Natural killer cell (primary cell): Measurements from ENCODE around the gene SLC5A2. TPM values are rescaled to one million over a fixed set of nuclear protein-coding genes. Genes with fewer than 3 reads are reported as not detected.

Source experiments
- ATAC-seq, 3 donors: fragments of 150-1000 bp in 2 of 3; fragments of 200-7000 bp in 1 of 3; cut with Tn5 transposase; 1 replicate in 1 of 3; 2 replicates in 2 of 3; pipeline ENCODE4 v1.10.0; 2021; ENCODE audit warnings: mild to moderate bottlenecking in 2 of 3, moderate library complexity in 2 of 3
- DNase-seq, 2 donors: peaks; one replicate each; pipeline versions ENCODE4 v3.0.0 to v3.0.0-alpha.2; 2013 to 2021; ENCODE audit warnings: mixed read lengths in 1 of 2
- H3K27ac ChIP-seq: one replicate; pipeline ENCODE4 v1.5.1; 2013; ENCODE audit warnings: mild to moderate bottlenecking, low read length
- H3K27me3 ChIP-seq: one replicate; pipeline ENCODE4 v1.6.1; 2013; ENCODE audit warnings: low read length; ENCODE audit not compliant: control insufficient read depth, insufficient read depth
- H3K36me3 ChIP-seq: one replicate; pipeline ENCODE4 v1.6.1; 2013; ENCODE audit warnings: low read length; ENCODE audit not compliant: control insufficient read depth, insufficient read depth
- H3K4me1 ChIP-seq: one replicate; pipeline ENCODE4 v1.6.1; 2013; ENCODE audit warnings: low read length; ENCODE audit not compliant: control insufficient read depth, insufficient read depth
- H3K4me3 ChIP-seq: one replicate; pipeline ENCODE4 v1.5.1; 2013; ENCODE audit warnings: low read length
- H3K9me3 ChIP-seq: one replicate; pipeline ENCODE4 v1.6.1; 2013; ENCODE audit warnings: low read length; ENCODE audit not compliant: control insufficient read depth, insufficient read depth
- H3K27ac Mint-ChIP-seq, 2 donors: one replicate each; pipeline ENCODE4 v1.8.0; 2022; ENCODE audit warnings: mild to moderate bottlenecking in 2 of 2, mixed read lengths in 2 of 2, moderate library complexity in 1 of 2
- H3K27me3 Mint-ChIP-seq, 2 donors: one replicate each; pipeline ENCODE4 v1.8.0; 2022; ENCODE audit warnings: low read depth in 2 of 2, mixed read lengths in 2 of 2
- H3K36me3 Mint-ChIP-seq: one replicate; pipeline ENCODE4 v1.8.0; 2022; ENCODE audit warnings: mixed read lengths
- H3K4me1 Mint-ChIP-seq, 2 donors: one replicate each; pipeline ENCODE4 v1.8.0; 2022; ENCODE audit warnings: mixed read lengths in 2 of 2
- H3K4me3 Mint-ChIP-seq: one replicate; pipeline ENCODE4 v1.8.0; 2022; ENCODE audit warnings: mild to moderate bottlenecking, moderate library complexity, mixed read lengths
- H3K9me3 Mint-ChIP-seq, 2 donors: one replicate each; pipeline ENCODE4 v1.8.0; 2022; ENCODE audit warnings: mixed read lengths in 2 of 2
- WGBS: methylation state at CpG from one replicate; pipeline ENCODE4 v1.1.7; 2013; ENCODE audit warnings: missing lambda C conversion rate; ENCODE audit not compliant: insufficient coverage; 5-methylcytosine and 5-hydroxymethylcytosine counted together
- intact Hi-C: fragments of 100-400 bp; cut with micrococcal nuclease; formaldehyde crosslinking; loops from one replicate; pipeline ENCODE4 v1.14.2; 2022
- total RNA-seq, 4 donors: library from RNA; stranded (reverse); fragments of 120-200 nt in 1 of 4; gene quantifications; one replicate each; pipeline versions ENCODE4 v1.2.3 to v1.2.4, GENCODE V29; 2013 to 2022
- TF ChIP-seq, protein P1 (sequence below): fragments of 200-600 bp; IDR thresholded peaks from one replicate; pipeline ENCODE4 v1.8.0; 2022; ENCODE audit warnings: antibody characterized with exemption

SLC5A2 gene
- total RNA-seq, 3 donors from 2014 or later (not counting 1 experiment from before 2014, with no cell fraction given), result 0.20 to 0.96 TPM; not detected in 1

DNA sequence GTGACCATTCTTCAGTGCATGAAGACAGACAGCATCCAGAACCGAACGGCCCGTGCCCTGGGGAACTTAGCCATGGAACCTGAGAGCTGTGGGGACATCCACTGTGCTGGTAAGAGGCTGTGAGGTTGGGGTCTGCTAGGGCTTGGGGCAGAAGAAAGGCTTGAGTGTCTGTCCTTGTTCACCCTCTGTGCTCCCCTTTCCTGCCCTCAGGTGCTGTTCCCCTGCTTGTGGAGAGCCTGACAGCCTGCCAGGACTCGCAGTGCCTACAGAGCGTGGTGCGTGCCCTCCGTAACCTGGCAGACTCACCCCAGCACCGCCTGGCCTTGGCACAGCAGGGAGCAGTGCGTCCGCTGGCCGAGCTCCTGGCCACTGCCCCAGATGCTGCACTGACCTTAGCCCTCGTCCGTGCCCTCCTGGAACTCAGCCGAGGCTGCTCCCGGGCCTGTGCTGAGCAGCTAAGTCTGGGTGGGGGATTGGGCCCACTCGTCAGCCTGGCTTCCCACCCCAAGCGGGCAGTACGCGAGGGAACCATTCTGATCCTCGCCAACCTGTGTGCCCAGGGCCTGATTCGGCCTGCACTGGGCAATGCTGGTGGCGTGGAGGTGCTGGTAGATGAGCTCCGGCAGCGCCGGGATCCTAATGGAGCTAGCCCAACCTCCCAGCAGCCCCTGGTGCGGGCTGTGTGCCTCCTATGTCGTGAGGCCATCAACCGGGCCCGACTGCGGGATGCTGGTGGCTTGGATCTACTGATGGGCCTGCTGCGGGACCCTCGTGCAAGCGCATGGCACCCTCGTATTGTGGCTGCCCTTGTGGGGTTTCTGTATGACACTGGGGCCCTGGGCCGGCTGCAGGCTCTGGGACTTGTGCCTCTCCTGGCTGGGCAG, 20.8 kb upstream of the SLC5A2 start:
- Histone ChIP-seq H3K4me1 (peaks cover 29% of the 10 kb centered on the region), H3K36me3 (peaks cover 33% of the 10 kb centered on the region), H3K27me3 (no peaks in the 10 kb centered on the region), H3K9me3 (no peaks in the 10 kb centered on the region), H3K27ac (no peak overlapping the region), H3K4me3 (no peak overlapping the region)
- WGBS, result 94% methylated on average over 35 of the region's 35 CpGs
- TF ChIP-seq, protein P1, sequence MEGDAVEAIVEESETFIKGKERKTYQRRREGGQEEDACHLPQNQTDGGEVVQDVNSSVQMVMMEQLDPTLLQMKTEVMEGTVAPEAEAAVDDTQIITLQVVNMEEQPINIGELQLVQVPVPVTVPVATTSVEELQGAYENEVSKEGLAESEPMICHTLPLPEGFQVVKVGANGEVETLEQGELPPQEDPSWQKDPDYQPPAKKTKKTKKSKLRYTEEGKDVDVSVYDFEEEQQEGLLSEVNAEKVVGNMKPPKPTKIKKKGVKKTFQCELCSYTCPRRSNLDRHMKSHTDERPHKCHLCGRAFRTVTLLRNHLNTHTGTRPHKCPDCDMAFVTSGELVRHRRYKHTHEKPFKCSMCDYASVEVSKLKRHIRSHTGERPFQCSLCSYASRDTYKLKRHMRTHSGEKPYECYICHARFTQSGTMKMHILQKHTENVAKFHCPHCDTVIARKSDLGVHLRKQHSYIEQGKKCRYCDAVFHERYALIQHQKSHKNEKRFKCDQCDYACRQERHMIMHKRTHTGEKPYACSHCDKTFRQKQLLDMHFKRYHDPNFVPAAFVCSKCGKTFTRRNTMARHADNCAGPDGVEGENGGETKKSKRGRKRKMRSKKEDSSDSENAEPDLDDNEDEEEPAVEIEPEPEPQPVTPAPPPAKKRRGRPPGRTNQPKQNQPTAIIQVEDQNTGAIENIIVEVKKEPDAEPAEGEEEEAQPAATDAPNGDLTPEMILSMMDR, result no peak
- Mint-ChIP-seq H3K27me3 (no peaks in the 10 kb centered on the region), H3K9me3 (no peaks in the 10 kb centered on the region), H3K27ac (no peak overlapping the region), H3K36me3 (no peaks in the 10 kb centered on the region), H3K4me1 (peaks cover 15 to 24% of the 10 kb centered on the region in 2 donors), H3K4me3 (no peak overlapping the region)
- DNase-seq (no peak), ATAC-seq (no peak)
- intact Hi-C loops, result no loop called here

DNA sequence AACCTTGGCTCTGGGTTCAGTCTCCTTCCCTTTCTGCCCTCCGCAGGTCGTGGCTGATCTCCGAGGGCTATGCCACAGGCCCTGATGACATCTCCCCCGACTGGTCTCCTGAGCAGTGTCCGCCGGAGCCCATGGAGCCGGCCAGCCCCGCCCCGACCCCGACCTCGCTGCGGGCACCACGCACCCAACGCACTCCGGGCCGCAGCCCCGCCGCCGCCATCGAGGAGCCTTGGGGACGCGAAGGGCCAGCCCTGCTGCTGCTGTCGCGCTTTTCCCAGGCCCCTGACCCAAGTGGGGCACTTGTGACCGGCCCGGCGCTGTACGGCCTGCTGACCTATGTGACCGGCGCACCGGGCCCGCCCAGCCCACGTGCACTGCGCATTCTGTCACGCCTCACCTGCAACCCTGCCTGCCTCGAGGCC, 18.6 kb upstream of the SLC5A2 start:
- Mint-ChIP-seq H3K36me3 (no peaks in the 10 kb centered on the region), H3K4me1 (peaks cover 8 to 15% of the 10 kb centered on the region in 2 donors), H3K4me3 (no peak overlapping the region), H3K27ac (no peak overlapping the region), H3K27me3 (no peaks in the 10 kb centered on the region), H3K9me3 (no peaks in the 10 kb centered on the region)
- intact Hi-C loops, result no loop called here
- ATAC-seq (no peak), DNase-seq (no peak)
- no peak overlapping the region for H3K4me3 ChIP-seq
- H3K9me3 ChIP-seq, result no peaks in the 10 kb centered on the region
- H3K4me1 ChIP-seq, result peaks cover 11% of the 10 kb centered on the region
- WGBS, result 97% methylated on average over 36 of the region's 36 CpGs
- peaks cover 33% of the 10 kb centered on the region for H3K36me3 ChIP-seq
- TF ChIP-seq, protein P1, result no peak
- no peak overlapping the region for H3K27ac ChIP-seq
- no peaks in the 10 kb centered on the region for H3K27me3 ChIP-seq

DNA sequence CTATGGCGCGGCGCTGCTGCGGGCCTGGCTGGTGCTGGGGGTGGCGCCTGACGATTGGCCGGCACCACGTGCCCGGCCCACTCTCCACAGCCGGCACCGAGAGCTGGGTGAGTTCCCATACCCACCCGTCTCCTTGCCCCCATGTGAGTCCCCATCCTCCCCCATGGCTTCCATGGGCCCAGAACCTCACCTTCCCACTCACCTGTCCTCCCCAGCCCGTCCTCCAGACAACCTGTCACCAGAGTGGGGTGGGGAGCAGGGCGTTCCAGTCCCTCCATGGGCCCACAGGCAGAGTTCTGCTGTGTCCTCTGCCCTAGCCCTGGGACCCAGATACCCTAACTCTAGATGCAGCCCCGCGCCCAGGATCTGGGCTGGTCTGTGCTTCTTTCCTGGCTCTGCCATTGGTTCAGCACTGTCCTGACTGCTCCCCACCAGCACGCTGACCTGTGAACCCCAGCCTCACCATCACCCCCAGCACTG, 18.1 kb upstream of the SLC5A2 start:
- 94% methylated on average over 17 of the region's 17 CpGs for WGBS

More for the DNA sequence above, 18.1 kb upstream of the SLC5A2 start:
- H3K9me3 Mint-ChIP-seq, result no peaks in the 10 kb centered on the region
- peaks cover 8 to 15% of the 10 kb centered on the region in 2 donors for H3K4me1 Mint-ChIP-seq
- intact Hi-C loops, result no loop called here
- peak overlapping the region in 1 of 2 donors; percentile 42 for H3K27ac Mint-ChIP-seq
- H3K27me3 Mint-ChIP-seq, result no peaks in the 10 kb centered on the region
- DNase-seq (no peak), ATAC-seq (no peak)
- H3K4me3 Mint-ChIP-seq, result no peak overlapping the region
- Histone ChIP-seq H3K9me3 (no peaks in the 10 kb centered on the region), H3K4me1 (peaks cover 10% of the 10 kb centered on the region), H3K4me3 (no peak overlapping the region), H3K36me3 (peaks cover 33% of the 10 kb centered on the region), H3K27me3 (no peaks in the 10 kb centered on the region), H3K27ac (no peak overlapping the region)
- TF ChIP-seq, protein P1, result no peak
- no peaks in the 10 kb centered on the region for H3K36me3 Mint-ChIP-seq
